Neuronal stem cell (in vitro differentiated cells): ENCODE data around the gene TMEM182.
A peak's percentile ranks its signal among the peaks of the same experiment; 100 is the strongest.

Experiments used
- DNase-seq: peaks from one replicate; pipeline ENCODE4 v3.0.0-alpha.2; 2013; ENCODE audit warnings: low spot score
- H2AFZ ChIP-seq: one replicate; pipeline ENCODE4 v1.6.1; 2013; ENCODE audit warnings: mild to moderate bottlenecking, low read length, inconsistent platforms
- H2AK5ac ChIP-seq: 2 replicates; pipeline ENCODE4 v1.6.1; 2013; ENCODE audit warnings: low read depth, mild to moderate bottlenecking, inconsistent platforms, low read length, moderate library complexity, mixed read lengths
- H2BK120ac ChIP-seq: 2 replicates; pipeline ENCODE4 v1.6.1; 2013; ENCODE audit warnings: low read depth, mild to moderate bottlenecking, inconsistent platforms, low read length, moderate library complexity, mixed read lengths
- H2BK12ac ChIP-seq: one replicate; pipeline ENCODE4 v1.6.1; 2013; ENCODE audit warnings: low read length, inconsistent platforms
- H2BK15ac ChIP-seq: 2 replicates; pipeline ENCODE4 v1.6.1; 2013; ENCODE audit warnings: mild to moderate bottlenecking, low read length, inconsistent platforms, mixed read lengths
- H2BK5ac ChIP-seq: one replicate; pipeline ENCODE4 v1.6.1; 2013; ENCODE audit warnings: inconsistent platforms, mild to moderate bottlenecking, low read length, moderate library complexity
- H3K14ac ChIP-seq: one replicate; pipeline ENCODE4 v1.6.1; 2013; ENCODE audit warnings: low read length, inconsistent platforms
- H3K18ac ChIP-seq: 2 replicates; pipeline ENCODE4 v1.6.1; 2013; ENCODE audit warnings: low read length, inconsistent platforms
- H3K23ac ChIP-seq: 2 replicates; pipeline ENCODE4 v1.6.1; 2013; ENCODE audit warnings: low read depth, mild to moderate bottlenecking, mixed read lengths, low read length, inconsistent platforms; ENCODE audit not compliant: poor library complexity
- H3K27ac ChIP-seq: replicated peaks from 3 replicates; pipeline ENCODE4 v1.5.1; 2013; ENCODE audit warnings: low read length, inconsistent platforms
- H3K27me3 ChIP-seq, 3 experiments: 2 replicates each; pipeline ENCODE4 v1.6.1; 2013; ENCODE audit warnings: low read length in 3 of 3, mild to moderate bottlenecking in 2 of 3, inconsistent platforms in 1 of 3, low read depth in 1 of 3, mixed read lengths in 1 of 3, moderate library complexity in 1 of 3; ENCODE audit not compliant: control insufficient read depth in 3 of 3, insufficient read depth in 3 of 3
- H3K36me3 ChIP-seq, 2 donors: replicated peaks in 1 of 2; 2 replicates each; pipeline ENCODE4 v1.6.1; 2013; ENCODE audit warnings: low read length in 2 of 2; ENCODE audit not compliant: control insufficient read depth in 2 of 2, insufficient read depth in 2 of 2
- H3K4ac ChIP-seq: 2 replicates; pipeline ENCODE4 v1.6.1; 2013; ENCODE audit warnings: inconsistent platforms, mild to moderate bottlenecking, low read length, moderate library complexity
- H3K4me1 ChIP-seq, 2 donors: 1 replicate in 1 of 2; 2 replicates in 1 of 2; pipeline ENCODE4 v1.6.1; 2013; ENCODE audit warnings: low read length in 2 of 2, low read depth in 1 of 2; ENCODE audit not compliant: control insufficient read depth in 2 of 2, insufficient read depth in 1 of 2
- H3K4me2 ChIP-seq: one replicate; pipeline ENCODE4 v1.6.1; 2013; ENCODE audit warnings: mild to moderate bottlenecking, low read length, inconsistent platforms; ENCODE audit not compliant: insufficient read depth, poor library complexity, severe bottlenecking
- H3K4me3 ChIP-seq, 2 donors: 2 replicates each; pipeline ENCODE4 v1.5.1; 2013; ENCODE audit warnings: low read length in 2 of 2, mild to moderate bottlenecking in 2 of 2, inconsistent platforms in 1 of 2, moderate library complexity in 1 of 2
- H3K79me1 ChIP-seq: one replicate; pipeline ENCODE4 v1.6.1; 2013; ENCODE audit warnings: low read depth, mild to moderate bottlenecking, inconsistent platforms, low read length, moderate library complexity
- H3K9ac ChIP-seq: one replicate; pipeline ENCODE4 v1.6.1; 2013; ENCODE audit warnings: mild to moderate bottlenecking, low read depth, low read length, inconsistent platforms; ENCODE audit not compliant: poor library complexity
- H3K9me3 ChIP-seq, 2 donors: replicated peaks in 1 of 2; 2 replicates each; pipeline versions ENCODE3 to v1.6.1; 2013; ENCODE audit warnings: low read length in 2 of 2, mild to moderate bottlenecking in 2 of 2, inconsistent platforms in 1 of 2, low read depth in 1 of 2, mixed read lengths in 1 of 2, moderate library complexity in 1 of 2; ENCODE audit not compliant: control insufficient read depth in 2 of 2, insufficient read depth in 1 of 2
- H4K8ac ChIP-seq: one replicate; pipeline ENCODE4 v1.6.1; 2013; ENCODE audit warnings: low read depth, mild to moderate bottlenecking, inconsistent platforms, low read length, moderate library complexity
- H4K91ac ChIP-seq: one replicate; pipeline ENCODE4 v1.6.1; 2013; ENCODE audit warnings: low read length, low read depth, mild to moderate bottlenecking, inconsistent platforms; ENCODE audit not compliant: poor library complexity
- WGBS, 2 donors: extraction: QIAGEN DNeasy Blood & Tissue Kit; methylation state at CpG; one replicate each; pipeline ENCODE4 v1.1.7; 2013; ENCODE audit warnings: missing lambda C conversion rate in 2 of 2, mixed read lengths in 1 of 2; ENCODE audit not compliant: insufficient read length in 2 of 2, insufficient replicate concordance in 1 of 2; ENCODE audit errors: extremely low coverage in 2 of 2; 5-methylcytosine and 5-hydroxymethylcytosine counted together

TMEM182 gene

DNA sequence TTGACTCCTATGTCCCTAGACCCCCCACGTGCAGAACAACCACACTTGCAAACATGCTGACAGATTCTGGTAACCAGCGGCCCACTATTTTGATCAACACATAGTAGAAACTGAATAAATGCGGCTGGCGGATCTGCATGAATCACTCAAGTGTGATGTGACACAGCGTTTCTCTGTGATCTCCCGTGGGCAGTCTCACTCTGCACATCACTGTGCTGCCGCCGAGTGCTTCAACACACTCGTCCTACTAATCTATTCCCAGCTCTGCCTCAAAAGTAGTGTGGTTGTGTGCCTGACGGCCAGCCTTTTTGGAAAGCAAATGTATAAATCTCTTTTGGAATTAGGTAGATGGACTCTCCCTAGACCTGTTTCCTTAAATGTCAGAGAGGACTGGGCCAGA, 37.3 kb upstream of the TMEM182 start:
- Histone ChIP-seq H2AFZ (no peak overlapping the region), H3K23ac (no peak overlapping the region), H3K27ac (no peak overlapping the region), H4K8ac (no peak overlapping the region), H2BK5ac (no peak overlapping the region), H4K91ac (no peak overlapping the region), H2BK15ac (no peak overlapping the region), H3K4ac (no peak overlapping the region), H3K4me1 (no peaks in the 10 kb centered on the region), H2AK5ac (no peak overlapping the region), H2BK12ac (no peak overlapping the region), H3K9ac (no peak overlapping the region), H3K14ac (no peak overlapping the region), H3K27me3 (no peaks in the 10 kb centered on the region), H3K18ac (no peak overlapping the region), H3K9me3 (no peaks in the 10 kb centered on the region), H3K4me2 (no peak overlapping the region), H3K36me3 (peaks cover 21 to 92% of the 10 kb centered on the region in 2 donors), H3K79me1 (no peaks in the 10 kb centered on the region), H2BK120ac (no peak overlapping the region), H3K4me3 (no peak overlapping the region)
- WGBS, 2 donors = no CpG with 5 or more reads among the region's 10 CpGs
- no peak for DNase-seq

DNA sequence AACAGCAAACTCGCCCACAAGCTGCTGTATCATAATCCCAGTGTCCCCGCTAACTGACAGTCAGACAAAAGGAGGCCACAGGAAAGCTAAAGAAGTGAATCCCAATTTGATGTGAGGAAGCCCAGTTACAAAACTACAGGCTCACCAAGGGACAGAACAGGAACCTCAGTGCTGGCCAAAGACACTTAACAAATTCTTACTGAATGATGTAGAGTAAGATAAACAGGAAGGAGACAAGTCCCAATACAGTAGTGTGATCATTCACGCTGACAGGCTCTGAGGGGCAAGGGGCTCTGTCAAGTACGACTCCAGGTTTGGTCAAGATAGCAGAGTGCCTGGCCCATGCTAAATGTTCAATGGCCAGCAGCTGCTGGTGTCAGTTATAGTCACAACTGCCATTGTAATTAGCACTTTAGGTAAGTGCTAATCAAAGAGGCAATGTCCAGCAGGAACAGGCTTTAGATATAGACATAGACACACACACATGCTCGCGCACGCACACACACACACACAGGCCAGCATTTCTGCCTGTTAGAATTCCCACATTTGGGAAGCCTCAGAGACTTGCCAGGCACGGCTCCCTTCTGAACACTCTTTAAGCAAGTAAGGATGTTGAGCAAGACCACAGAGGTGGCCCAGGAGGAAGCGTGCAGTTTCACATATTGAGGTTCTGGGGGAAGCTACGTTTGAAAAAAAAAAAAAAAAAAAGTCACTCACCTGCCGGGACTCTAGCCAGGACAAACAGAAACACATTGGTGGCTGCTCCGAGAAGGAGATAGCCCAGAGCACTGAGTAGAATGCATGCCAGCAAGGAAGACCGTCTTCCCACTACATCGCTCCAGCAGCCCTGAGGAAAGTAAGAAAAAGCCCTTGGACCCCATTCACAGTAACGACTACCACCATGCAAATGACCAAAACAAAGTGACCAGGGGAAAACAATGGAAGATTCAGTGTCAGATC, 35.4 kb upstream of the TMEM182 start:
- Histone ChIP-seq H3K27ac (no peak overlapping the region), H3K4me1 (no peaks in the 10 kb centered on the region), H3K9ac (no peak overlapping the region), H2BK12ac (no peak overlapping the region), H3K23ac (no peak overlapping the region), H3K36me3 (peaks cover 16 to 90% of the 10 kb centered on the region in 2 donors), H3K4me2 (no peak overlapping the region), H3K27me3 (no peaks in the 10 kb centered on the region), H3K9me3 (no peaks in the 10 kb centered on the region), H3K14ac (no peak overlapping the region), H3K18ac (no peak overlapping the region), H2AFZ (no peak overlapping the region), H2BK5ac (no peak overlapping the region), H2AK5ac (no peak overlapping the region), H4K91ac (no peak overlapping the region), H3K79me1 (no peaks in the 10 kb centered on the region), H4K8ac (no peak overlapping the region), H2BK120ac (no peak overlapping the region), H3K4ac (no peak overlapping the region), H2BK15ac (no peak overlapping the region), H3K4me3 (no peak overlapping the region)
- no CpG with 5 or more reads among the region's 15 CpGs for WGBS, 2 donors
- DNase-seq = no peak

DNA sequence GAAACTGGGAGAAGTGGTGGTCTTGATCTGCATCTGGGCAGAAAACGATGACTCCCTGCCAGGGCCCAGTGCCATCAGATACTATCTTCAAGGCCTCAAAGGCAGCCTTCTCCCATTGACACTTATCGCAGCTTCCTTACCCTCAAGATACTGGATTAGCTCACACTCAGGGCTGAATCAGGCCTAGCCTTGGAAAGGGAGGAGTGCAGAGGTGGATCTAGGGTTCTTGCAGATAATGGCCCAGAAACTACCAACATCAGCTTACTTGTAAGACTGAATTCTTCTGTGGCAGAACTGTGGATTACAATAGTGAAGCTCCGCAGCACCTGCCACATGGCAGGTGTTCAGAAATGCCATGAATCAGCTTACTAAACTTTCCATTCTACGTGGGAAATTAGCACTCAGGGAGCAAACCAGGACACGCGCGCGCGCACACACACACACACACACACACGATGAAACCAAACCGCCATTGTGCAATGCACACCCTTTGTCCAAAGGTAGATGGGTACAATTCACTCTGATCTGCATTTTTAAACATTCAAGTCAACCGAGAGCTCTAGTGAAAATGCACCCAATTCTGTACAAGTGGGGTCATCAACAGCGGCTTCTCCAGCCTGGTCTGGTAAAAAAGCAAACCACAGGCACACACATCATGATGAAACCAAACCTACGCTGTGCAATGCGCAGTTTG, 26.3 kb upstream of the TMEM182 start:
- no peak overlapping the region for H3K14ac ChIP-seq
- no peak overlapping the region for H2AK5ac ChIP-seq
- H2BK15ac ChIP-seq = no peak overlapping the region
- peak overlapping the region; percentile 78 for H3K4me2 ChIP-seq
- H3K27ac ChIP-seq = no peak overlapping the region
- no peak overlapping the region for H3K9ac ChIP-seq
- no peak overlapping the region for H3K23ac ChIP-seq
- H3K4me3 ChIP-seq = peak overlapping the region; percentile 63 to 89
- DNase-seq = peak; percentile 8
- no peak overlapping the region for H4K8ac ChIP-seq
- peak overlapping the region; percentile 87 for H2AFZ ChIP-seq
- H2BK12ac ChIP-seq = no peak overlapping the region
- H2BK120ac ChIP-seq = no peak overlapping the region
- peaks cover 2% of the 10 kb centered on the region for H3K79me1 ChIP-seq
- no peak overlapping the region for H3K4ac ChIP-seq
- H4K91ac ChIP-seq = no peak overlapping the region
- peaks cover 4 to 10% of the 10 kb centered on the region in 2 donors for H3K4me1 ChIP-seq
- WGBS, 2 donors = no CpG with 5 or more reads among the region's 15 CpGs
- peaks cover 5 to 16% of the 10 kb centered on the region in 2 donors for H3K36me3 ChIP-seq
- H2BK5ac ChIP-seq = no peak overlapping the region
- no peaks in the 10 kb centered on the region for H3K9me3 ChIP-seq
- H3K18ac ChIP-seq = no peak overlapping the region
- no peaks in the 10 kb centered on the region for H3K27me3 ChIP-seq

DNA sequence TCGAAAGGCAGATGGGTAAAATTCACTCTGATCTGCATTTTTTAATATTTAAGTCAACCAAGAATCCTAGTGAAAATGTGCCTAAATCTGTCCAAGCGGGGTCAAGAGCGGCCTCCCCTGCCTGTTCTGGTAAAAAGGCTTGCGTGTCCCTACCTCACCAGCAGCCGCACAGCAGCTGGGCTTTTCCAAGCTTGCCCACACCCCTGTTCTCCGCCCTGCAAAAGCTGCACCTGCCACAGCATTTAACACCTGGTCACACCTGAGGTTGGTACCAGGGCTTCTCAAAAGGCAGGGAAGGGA, 25.8 kb upstream of the TMEM182 start:
- WGBS, 2 donors = no CpG with 5 or more reads among the region's 6 CpGs
- H3K14ac ChIP-seq = no peak overlapping the region
- H2BK5ac ChIP-seq = peak overlapping the region; percentile 68
- no peak overlapping the region for H2BK120ac ChIP-seq
- no peak overlapping the region for H2AK5ac ChIP-seq
- peaks cover 2% of the 10 kb centered on the region for H3K79me1 ChIP-seq
- peak overlapping the region; percentile 95 for H3K18ac ChIP-seq
- peak overlapping the region; percentile 94 for H3K9ac ChIP-seq
- H3K27ac ChIP-seq = no peak overlapping the region
- H3K4ac ChIP-seq = no peak overlapping the region
- H2AFZ ChIP-seq = peak overlapping the region; percentile 87
- peak overlapping the region; percentile 63 to 89 for H3K4me3 ChIP-seq
- no peaks in the 10 kb centered on the region for H3K27me3 ChIP-seq
- H4K8ac ChIP-seq = no peak overlapping the region
- H3K4me2 ChIP-seq = peak overlapping the region; percentile 78
- peak; percentile 5 for DNase-seq
- peaks cover 5 to 12% of the 10 kb centered on the region in 2 donors for H3K36me3 ChIP-seq
- no peak overlapping the region for H2BK15ac ChIP-seq
- H3K9me3 ChIP-seq = no peaks in the 10 kb centered on the region
- H4K91ac ChIP-seq = no peak overlapping the region
- peaks cover 4 to 10% of the 10 kb centered on the region in 2 donors for H3K4me1 ChIP-seq
- H3K23ac ChIP-seq = no peak overlapping the region
- no peak overlapping the region for H2BK12ac ChIP-seq
